ENCODE data around the gene ELOVL1. TPM values are rescaled to one million over a fixed set of nuclear protein-coding genes. Genes with fewer than 3 reads are reported as not detected.

Gene ELOVL1
- total and polyA plus RNA-seq, 2 experiments from 2014 or later, result 16.7 to 23.3 TPM

DNA sequence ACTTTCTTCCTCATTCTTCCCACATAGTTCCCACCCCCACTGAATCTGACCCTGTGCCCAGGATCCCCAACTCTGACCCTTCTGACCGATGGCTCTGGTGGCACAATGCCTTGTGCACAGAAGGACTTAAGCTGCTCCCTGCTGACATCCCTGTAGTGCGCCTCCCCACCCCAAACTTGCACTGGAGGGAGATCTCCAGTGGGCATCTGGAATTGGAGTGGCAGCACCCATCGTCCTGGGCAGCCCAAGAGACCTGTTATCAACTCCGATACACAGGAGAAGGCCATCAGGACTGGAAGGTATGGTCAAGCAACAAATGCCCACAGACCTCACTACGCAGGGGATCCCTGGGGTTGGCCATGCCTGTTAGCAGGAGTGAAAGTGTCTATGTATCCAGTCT lies 21.2 kb downstream of the ELOVL1 start (continued):
- TF ChIP-seq, protein P1, sequence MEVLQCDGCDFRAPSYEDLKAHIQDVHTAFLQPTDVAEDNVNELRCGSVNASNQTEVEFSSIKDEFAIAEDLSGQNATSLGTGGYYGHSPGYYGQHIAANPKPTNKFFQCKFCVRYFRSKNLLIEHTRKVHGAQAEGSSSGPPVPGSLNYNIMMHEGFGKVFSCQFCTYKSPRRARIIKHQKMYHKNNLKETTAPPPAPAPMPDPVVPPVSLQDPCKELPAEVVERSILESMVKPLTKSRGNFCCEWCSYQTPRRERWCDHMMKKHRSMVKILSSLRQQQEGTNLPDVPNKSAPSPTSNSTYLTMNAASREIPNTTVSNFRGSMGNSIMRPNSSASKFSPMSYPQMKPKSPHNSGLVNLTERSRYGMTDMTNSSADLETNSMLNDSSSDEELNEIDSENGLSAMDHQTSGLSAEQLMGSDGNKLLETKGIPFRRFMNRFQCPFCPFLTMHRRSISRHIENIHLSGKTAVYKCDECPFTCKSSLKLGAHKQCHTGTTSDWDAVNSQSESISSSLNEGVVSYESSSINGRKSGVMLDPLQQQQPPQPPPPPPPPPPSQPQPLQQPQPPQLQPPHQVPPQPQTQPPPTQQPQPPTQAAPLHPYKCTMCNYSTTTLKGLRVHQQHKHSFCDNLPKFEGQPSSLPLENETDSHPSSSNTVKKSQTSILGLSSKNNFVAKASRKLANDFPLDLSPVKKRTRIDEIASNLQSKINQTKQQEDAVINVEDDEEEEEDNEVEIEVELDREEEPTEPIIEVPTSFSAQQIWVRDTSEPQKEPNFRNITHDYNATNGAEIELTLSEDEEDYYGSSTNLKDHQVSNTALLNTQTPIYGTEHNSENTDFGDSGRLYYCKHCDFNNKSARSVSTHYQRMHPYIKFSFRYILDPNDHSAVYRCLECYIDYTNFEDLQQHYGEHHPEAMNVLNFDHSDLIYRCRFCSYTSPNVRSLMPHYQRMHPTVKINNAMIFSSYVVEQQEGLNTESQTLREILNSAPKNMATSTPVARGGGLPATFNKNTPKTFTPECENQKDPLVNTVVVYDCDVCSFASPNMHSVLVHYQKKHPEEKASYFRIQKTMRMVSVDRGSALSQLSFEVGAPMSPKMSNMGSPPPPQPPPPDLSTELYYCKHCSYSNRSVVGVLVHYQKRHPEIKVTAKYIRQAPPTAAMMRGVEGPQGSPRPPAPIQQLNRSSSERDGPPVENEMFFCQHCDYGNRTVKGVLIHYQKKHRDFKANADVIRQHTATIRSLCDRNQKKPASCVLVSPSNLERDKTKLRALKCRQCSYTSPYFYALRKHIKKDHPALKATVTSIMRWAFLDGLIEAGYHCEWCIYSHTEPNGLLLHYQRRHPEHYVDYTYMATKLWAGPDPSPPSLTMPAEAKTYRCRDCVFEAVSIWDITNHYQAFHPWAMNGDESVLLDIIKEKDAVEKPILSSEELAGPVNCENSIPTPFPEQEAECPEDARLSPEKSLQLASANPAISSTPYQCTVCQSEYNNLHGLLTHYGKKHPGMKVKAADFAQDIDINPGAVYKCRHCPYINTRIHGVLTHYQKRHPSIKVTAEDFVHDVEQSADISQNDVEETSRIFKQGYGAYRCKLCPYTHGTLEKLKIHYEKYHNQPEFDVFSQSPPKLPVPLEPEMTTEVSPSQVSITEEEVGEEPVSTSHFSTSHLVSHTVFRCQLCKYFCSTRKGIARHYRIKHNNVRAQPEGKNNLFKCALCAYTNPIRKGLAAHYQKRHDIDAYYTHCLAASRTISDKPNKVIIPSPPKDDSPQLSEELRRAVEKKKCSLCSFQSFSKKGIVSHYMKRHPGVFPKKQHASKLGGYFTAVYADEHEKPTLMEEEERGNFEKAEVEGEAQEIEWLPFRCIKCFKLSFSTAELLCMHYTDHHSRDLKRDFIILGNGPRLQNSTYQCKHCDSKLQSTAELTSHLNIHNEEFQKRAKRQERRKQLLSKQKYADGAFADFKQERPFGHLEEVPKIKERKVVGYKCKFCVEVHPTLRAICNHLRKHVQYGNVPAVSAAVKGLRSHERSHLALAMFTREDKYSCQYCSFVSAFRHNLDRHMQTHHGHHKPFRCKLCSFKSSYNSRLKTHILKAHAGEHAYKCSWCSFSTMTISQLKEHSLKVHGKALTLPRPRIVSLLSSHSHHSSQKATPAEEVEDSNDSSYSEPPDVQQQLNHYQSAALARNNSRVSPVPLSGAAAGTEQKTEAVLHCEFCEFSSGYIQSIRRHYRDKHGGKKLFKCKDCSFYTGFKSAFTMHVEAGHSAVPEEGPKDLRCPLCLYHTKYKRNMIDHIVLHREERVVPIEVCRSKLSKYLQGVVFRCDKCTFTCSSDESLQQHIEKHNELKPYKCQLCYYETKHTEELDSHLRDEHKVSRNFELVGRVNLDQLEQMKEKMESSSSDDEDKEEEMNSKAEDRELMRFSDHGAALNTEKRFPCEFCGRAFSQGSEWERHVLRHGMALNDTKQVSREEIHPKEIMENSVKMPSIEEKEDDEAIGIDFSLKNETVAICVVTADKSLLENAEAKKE (CRISPR knock-in tag; IDR thresholded peaks at IDR 0.05), result no peak
- TF ChIP-seq ZNF331 (CRISPR knock-in tag; IDR thresholded peaks at IDR 0.05; ENCODE audit: low read depth), result no peak
- TF ChIP-seq ZNF114 (CRISPR knock-in tag; IDR thresholded peaks at IDR 0.05), result no peak

DNA sequence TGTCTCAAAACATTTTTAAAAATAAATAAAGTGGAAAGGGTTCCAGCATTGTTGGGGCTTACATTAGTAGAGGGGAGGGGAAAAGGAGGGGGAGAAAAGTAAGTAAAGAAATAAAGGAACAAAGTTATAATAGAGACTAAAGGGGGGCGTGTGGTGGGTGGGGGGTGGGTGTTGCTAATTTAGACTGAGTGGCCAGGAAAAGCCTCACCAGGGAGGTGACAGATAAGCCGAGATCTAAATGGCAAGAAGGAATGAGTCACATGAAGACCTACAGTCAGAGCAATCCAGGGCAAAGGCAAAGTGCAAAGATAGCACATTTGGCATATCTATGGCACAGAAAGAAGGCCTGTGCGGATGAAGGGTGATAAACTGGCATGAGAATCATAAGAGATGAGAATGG lies 22.7 kb downstream of the ELOVL1 start:
- Histone ChIP-seq H3K4me1 (ENCODE audit: insufficient read depth) (peaks cover 11% of the 10 kb centered on the region), H3K79me2 (replicated peaks; ENCODE audit: insufficient read depth) (no peaks in the 10 kb centered on the region), H3K27me3 (ENCODE audit: insufficient read depth) (peaks cover 18% of the 10 kb centered on the region), H3K27ac (ENCODE audit: low read depth) (no peak overlapping the region), H3K36me3 (ENCODE audit: insufficient read depth) (no peaks in the 10 kb centered on the region), H3K4me3 (no peak overlapping the region), H2AFZ (no peak overlapping the region), H3K9me2 (ENCODE audit: insufficient read depth) (no peaks in the 10 kb centered on the region), H3F3A (replicated peaks; ENCODE audit: low read depth) (peaks cover 10% of the 10 kb centered on the region; the same call in 1 of the 2 replicates), H4K20me1 (replicated peaks; ENCODE audit: insufficient read depth) (no peaks in the 10 kb centered on the region), H3K4me2 (no peak overlapping the region)
- TF ChIP-seq JUNB (IDR thresholded peaks at IDR 0.05; ENCODE audit: unreplicated experiment) (no peak), POLR2AphosphoS5 (IDR thresholded peaks at IDR 0.05; ENCODE audit: low read depth) (no peak)
- TF ChIP-seq, protein P2, sequence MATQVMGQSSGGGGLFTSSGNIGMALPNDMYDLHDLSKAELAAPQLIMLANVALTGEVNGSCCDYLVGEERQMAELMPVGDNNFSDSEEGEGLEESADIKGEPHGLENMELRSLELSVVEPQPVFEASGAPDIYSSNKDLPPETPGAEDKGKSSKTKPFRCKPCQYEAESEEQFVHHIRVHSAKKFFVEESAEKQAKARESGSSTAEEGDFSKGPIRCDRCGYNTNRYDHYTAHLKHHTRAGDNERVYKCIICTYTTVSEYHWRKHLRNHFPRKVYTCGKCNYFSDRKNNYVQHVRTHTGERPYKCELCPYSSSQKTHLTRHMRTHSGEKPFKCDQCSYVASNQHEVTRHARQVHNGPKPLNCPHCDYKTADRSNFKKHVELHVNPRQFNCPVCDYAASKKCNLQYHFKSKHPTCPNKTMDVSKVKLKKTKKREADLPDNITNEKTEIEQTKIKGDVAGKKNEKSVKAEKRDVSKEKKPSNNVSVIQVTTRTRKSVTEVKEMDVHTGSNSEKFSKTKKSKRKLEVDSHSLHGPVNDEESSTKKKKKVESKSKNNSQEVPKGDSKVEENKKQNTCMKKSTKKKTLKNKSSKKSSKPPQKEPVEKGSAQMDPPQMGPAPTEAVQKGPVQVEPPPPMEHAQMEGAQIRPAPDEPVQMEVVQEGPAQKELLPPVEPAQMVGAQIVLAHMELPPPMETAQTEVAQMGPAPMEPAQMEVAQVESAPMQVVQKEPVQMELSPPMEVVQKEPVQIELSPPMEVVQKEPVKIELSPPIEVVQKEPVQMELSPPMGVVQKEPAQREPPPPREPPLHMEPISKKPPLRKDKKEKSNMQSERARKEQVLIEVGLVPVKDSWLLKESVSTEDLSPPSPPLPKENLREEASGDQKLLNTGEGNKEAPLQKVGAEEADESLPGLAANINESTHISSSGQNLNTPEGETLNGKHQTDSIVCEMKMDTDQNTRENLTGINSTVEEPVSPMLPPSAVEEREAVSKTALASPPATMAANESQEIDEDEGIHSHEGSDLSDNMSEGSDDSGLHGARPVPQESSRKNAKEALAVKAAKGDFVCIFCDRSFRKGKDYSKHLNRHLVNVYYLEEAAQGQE (IDR thresholded peaks at IDR 0.05; ENCODE audit: unreplicated experiment), result no peak
- Mint-ChIP-seq H3K27me3 (ENCODE audit: insufficient read depth, low read depth, poor library complexity) (no peaks in the 10 kb centered on the region), H3K4me1 (peaks cover 25% of the 10 kb centered on the region), H3K9me3 (no peaks in the 10 kb centered on the region; the same call in 2 of the 3 replicates), H3K27ac (no peak overlapping the region), H3K4me3 (no peak overlapping the region), H3K36me3 (ENCODE audit: low read depth) (no peaks in the 10 kb centered on the region)
- no peak for ATAC-seq
- no peak for DNase-seq (ENCODE audit: low spot score)

Data from GM23338 (cell line).